ENCODE measurements around the gene ZMYND11. TPM values are rescaled to one million over a fixed set of nuclear protein-coding genes. Genes with fewer than 3 reads are reported as not detected.

Gene ZMYND11
- polyA plus RNA-seq, 3 donors, result 7.0 to 11.8 (median 8.8) TPM

- Histone ChIP-seq H2AFZ (ENCODE audit: insufficient read depth, low read depth, low read length, poor library complexity, severe bottlenecking) (no peak overlapping the region), H3K79me2 (ENCODE audit: insufficient read depth, low read length) (peaks cover 97% of the 10 kb centered on the region), H3K9me3 (replicated peaks in 1 of 2; ENCODE audit: control insufficient read depth in 1 of 2, insufficient read depth in 1 of 2, low read length in 2 of 2) (no peaks in the 10 kb centered on the region), H3K4me1 (ENCODE audit: control insufficient read depth in 1 of 2, insufficient read depth in 2 of 2, low read length in 2 of 2) (no peaks in the 10 kb centered on the region), H3K36me3 (replicated peaks in 1 of 2; ENCODE audit: control insufficient read depth in 1 of 2, insufficient read depth in 2 of 2, low read length in 2 of 2) (no peaks in the 10 kb centered on the region), H3K4me2 (replicated peaks; ENCODE audit: extremely low read depth, low read length, poor library complexity, severe bottlenecking) (no peak overlapping the region), H4K20me1 (ENCODE audit: insufficient read depth, low read length) (peaks cover 28% of the 10 kb centered on the region), H3K27me3 (ENCODE audit: control insufficient read depth in 2 of 2, insufficient read depth in 2 of 2, low read length in 2 of 2) (no peaks in the 10 kb centered on the region), H3K4me3 (replicated peaks in 1 of 3; ENCODE audit: low read depth in 2 of 3, low read length in 3 of 3) (no peak overlapping the region), H3K9ac (ENCODE audit: insufficient read depth, low read length, poor library complexity, severe bottlenecking) (no peak overlapping the region), H3K27ac (ENCODE audit: low read depth in 1 of 2, low read length in 2 of 2) (no peak overlapping the region)
- Mint-ChIP-seq H3K27ac (no peak overlapping the region), H3K9me3 (peaks cover 0 to 14% (median 3%) of the 10 kb centered on the region in 7 donors), H3K4me1 (peaks cover 6% of the 10 kb centered on the region), H3K36me3 (no peaks in the 10 kb centered on the region), H3K4me3 (no peak overlapping the region), H3K27me3 (ENCODE audit: low read depth in 3 of 3) (peaks cover 0 to 2% (median 0%) of the 10 kb centered on the region in 3 donors)
- WGBS (ENCODE audit: insufficient coverage), result no CpG with 5 or more reads among the region's 3 CpGs
- DNase-seq, result no peak
- intact Hi-C loops (cut with micrococcal nuclease), result no loop called here
- TF ChIP-seq, protein P1, sequence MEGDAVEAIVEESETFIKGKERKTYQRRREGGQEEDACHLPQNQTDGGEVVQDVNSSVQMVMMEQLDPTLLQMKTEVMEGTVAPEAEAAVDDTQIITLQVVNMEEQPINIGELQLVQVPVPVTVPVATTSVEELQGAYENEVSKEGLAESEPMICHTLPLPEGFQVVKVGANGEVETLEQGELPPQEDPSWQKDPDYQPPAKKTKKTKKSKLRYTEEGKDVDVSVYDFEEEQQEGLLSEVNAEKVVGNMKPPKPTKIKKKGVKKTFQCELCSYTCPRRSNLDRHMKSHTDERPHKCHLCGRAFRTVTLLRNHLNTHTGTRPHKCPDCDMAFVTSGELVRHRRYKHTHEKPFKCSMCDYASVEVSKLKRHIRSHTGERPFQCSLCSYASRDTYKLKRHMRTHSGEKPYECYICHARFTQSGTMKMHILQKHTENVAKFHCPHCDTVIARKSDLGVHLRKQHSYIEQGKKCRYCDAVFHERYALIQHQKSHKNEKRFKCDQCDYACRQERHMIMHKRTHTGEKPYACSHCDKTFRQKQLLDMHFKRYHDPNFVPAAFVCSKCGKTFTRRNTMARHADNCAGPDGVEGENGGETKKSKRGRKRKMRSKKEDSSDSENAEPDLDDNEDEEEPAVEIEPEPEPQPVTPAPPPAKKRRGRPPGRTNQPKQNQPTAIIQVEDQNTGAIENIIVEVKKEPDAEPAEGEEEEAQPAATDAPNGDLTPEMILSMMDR (IDR thresholded peaks at IDR 0.05), result no peak
Measured at GRCh38 chr10:142371-142770, 7.1 kb downstream of the ZMYND11 start.

DNA sequence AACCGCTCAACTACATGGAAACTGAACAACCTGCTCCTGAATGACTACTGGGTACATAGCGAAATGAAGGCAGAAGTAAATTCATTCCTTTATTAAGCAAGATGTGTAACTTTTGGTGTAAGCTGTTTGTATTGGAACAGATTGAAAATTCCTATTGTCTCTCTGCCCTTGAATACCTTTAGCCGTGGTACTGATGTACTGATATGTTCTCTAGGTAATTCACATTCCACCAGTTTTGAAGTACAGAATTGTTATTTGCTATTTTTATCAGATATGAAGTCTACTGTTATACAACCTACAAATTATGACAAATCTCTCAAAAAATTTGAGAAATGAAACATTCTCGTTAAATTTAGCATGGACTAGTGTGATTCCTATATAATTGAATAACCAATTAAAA, 17.7 kb downstream of the ZMYND11 start:
- Histone ChIP-seq H3K36me3 (replicated peaks in 1 of 2; ENCODE audit: control insufficient read depth in 1 of 2, insufficient read depth in 2 of 2, low read length in 2 of 2) (no peaks in the 10 kb centered on the region), H3K27ac (ENCODE audit: low read depth in 1 of 2, low read length in 2 of 2) (no peak overlapping the region), H3K4me2 (replicated peaks; ENCODE audit: extremely low read depth, low read length, poor library complexity, severe bottlenecking) (no peak overlapping the region), H3K9ac (ENCODE audit: insufficient read depth, low read length, poor library complexity, severe bottlenecking) (no peak overlapping the region), H3K4me3 (replicated peaks in 1 of 3; ENCODE audit: low read depth in 2 of 3, low read length in 3 of 3) (no peak overlapping the region), H3K9me3 (replicated peaks in 1 of 2; ENCODE audit: control insufficient read depth in 1 of 2, insufficient read depth in 1 of 2, low read length in 2 of 2) (peaks cover 0 to 4% of the 10 kb centered on the region in 2 donors), H4K20me1 (ENCODE audit: insufficient read depth, low read length) (no peaks in the 10 kb centered on the region), H2AFZ (ENCODE audit: insufficient read depth, low read depth, low read length, poor library complexity, severe bottlenecking) (no peak overlapping the region), H3K4me1 (ENCODE audit: control insufficient read depth in 1 of 2, insufficient read depth in 2 of 2, low read length in 2 of 2) (no peaks in the 10 kb centered on the region), H3K79me2 (ENCODE audit: insufficient read depth, low read length) (peaks cover 34% of the 10 kb centered on the region), H3K27me3 (ENCODE audit: control insufficient read depth in 2 of 2, insufficient read depth in 2 of 2, low read length in 2 of 2) (no peaks in the 10 kb centered on the region)
- Mint-ChIP-seq H3K27ac (no peak overlapping the region), H3K4me1 (peaks cover 8% of the 10 kb centered on the region), H3K9me3 (peaks cover 0 to 13% (median 6%) of the 10 kb centered on the region in 7 donors), H3K27me3 (ENCODE audit: low read depth in 3 of 3) (peaks cover 0 to 2% (median 2%) of the 10 kb centered on the region in 3 donors), H3K4me3 (no peak overlapping the region), H3K36me3 (peaks cover 7 to 13% of the 10 kb centered on the region in 2 donors)
- TF ChIP-seq, protein P1 (IDR thresholded peaks at IDR 0.05), result no peak
- no peak for DNase-seq
- WGBS (ENCODE audit: insufficient coverage), result no CpG with 5 or more reads among the region's 4 CpGs
- intact Hi-C loops (cut with micrococcal nuclease), result no loop called here
